Thyroid gland (tissue), 4 donors: ENCODE results near the gene AP2S1.

Experiments
- CTCF ChIP-seq, 6 experiments: fragments of 200-600 bp in 3 of 6; fragments of 450-650 bp in 3 of 6; sonication (generic) in 3 of 6; IDR thresholded peaks; one replicate each; pipeline ENCODE4 v1.5.1; 2016 to 2019; ENCODE audit warnings: antibody characterized with exemption in 6 of 6, mild to moderate bottlenecking in 2 of 6, inconsistent platforms in 1 of 6, moderate library complexity in 1 of 6
- POLR2A ChIP-seq, 2 donors: fragments of 450-650 bp; IDR thresholded peaks; one replicate each; pipeline ENCODE4 v1.6.1; 2017; ENCODE audit warnings: antibody characterized with exemption in 2 of 2, mild to moderate bottlenecking in 2 of 2, moderate library complexity in 1 of 2

GRCh38 chr19:46830864-46831263 is 19.8 kb downstream of the AP2S1 start:
- no peak for TF ChIP-seq POLR2A (IDR thresholded peaks at IDR 0.05)
- TF ChIP-seq CTCF (IDR thresholded peaks at IDR 0.05): no peak
